HG02623 (cell line): Measurements from ENCODE around the gene SUZ12.
"Not testable (repeated sequence)": the region's sequence is repeated elsewhere in the genome, so short reads cannot be mapped to it uniquely, and the experiment has no call there.

Source experiments
- ATAC-seq: cut with Tn5 transposase; IDR thresholded peaks from one replicate; pipeline ENCODE4 v1.9.1; 2021; ENCODE audit warnings: moderate library complexity; ENCODE audit not compliant: unreplicated experiment

The SUZ12 gene

DNA sequence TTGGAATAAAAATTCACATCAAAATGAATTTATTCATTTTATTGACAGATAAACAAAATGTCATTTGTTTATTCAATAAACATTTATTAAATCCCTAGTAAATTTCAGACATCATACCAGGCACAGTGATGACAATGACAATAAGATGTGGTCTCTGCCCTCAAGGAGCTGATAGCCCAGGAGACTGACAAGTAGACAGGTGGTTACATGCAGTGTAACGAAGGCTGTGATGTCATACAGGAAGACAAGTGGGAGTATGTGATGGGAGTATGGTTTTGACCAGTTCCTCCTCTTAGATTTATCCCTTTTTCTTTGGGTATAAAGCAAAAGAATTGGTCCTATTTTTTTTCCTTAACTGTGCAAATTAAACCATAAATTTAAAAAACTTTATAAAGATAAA is 97.0 kb downstream of the SUZ12 start:
- ATAC-seq = not testable (repeated sequence)

- not testable (repeated sequence) for ATAC-seq
Observed at GRCh38 chr17:32040246-32040645, 103.4 kb downstream of the SUZ12 start.

- not testable (repeated sequence) for ATAC-seq
Observed at GRCh38 chr17:32041306-32041875, 104.6 kb downstream of the SUZ12 start.

DNA sequence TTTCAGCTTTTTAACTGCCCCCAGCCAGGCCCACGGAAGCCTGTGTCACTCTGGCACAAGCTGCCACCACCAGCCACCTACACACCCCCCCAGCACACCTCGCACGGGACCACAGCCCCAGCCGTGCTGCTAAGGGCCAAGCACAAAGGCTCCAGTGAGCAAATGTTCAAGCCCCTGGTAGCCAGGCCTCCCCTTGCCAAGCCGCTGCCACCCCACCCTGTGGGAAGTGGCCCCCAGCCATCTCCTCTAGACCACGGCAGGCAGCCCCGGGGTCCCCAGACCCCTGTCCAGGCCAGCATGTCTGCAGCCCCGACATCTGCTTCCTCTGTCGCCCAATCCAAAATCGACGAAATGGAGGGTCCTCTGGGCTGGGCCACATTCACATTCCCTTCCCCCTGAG is 105.5 kb downstream of the SUZ12 start:
- ATAC-seq = not testable (repeated sequence)

DNA sequence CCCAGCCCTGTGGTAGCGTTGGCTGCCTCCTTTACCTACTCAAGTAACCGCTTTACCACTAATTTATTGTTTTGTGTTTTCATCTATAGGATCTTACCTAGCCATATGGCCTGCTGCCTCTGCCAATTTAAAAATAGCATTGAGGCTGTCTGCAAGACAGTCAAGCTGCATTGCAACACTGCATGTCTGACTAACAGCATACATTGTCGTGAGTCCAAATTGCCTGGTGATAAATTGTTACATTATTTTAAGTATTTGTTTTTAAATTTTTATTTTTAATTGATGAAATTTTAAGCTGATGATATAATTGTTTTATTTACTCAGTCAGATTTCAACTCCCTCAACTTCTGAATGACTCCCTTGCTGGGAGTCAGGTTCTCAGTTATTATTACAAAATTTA is 108.8 kb downstream of the SUZ12 start:
- not testable (repeated sequence) for ATAC-seq

DNA sequence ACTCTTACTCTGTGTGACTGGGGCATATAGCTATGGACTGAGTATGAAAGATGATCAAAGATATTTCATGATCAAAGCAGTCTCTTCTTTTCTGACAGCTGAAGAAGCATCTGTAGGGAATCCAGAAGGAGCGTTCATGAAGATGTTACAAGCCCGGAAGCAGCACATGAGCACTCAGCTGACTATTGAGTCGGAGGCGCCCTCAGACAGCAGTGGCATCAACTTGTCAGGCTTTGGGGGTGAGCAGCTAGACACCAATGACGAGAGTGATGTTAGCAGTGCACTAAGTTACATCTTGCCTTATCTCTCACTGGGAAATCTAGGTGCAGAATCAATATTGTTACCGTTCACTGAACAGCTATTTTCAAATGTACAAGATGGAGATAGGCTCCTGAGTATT is 110.9 kb downstream of the SUZ12 start:
- not testable (repeated sequence) for ATAC-seq
